GM12874 (cell line): Measurements from ENCODE around the gene B9D1.

ENCODE experiments used
- TF ChIP-seq, protein P1 (sequence below): IDR thresholded peaks from 2 replicates; pipeline ENCODE4 v1.5.1; 2011; ENCODE audit warnings: low read depth, mild to moderate bottlenecking, control low read depth, low read length, moderate library complexity; ENCODE audit not compliant: insufficient read depth

Gene B9D1

DNA sequence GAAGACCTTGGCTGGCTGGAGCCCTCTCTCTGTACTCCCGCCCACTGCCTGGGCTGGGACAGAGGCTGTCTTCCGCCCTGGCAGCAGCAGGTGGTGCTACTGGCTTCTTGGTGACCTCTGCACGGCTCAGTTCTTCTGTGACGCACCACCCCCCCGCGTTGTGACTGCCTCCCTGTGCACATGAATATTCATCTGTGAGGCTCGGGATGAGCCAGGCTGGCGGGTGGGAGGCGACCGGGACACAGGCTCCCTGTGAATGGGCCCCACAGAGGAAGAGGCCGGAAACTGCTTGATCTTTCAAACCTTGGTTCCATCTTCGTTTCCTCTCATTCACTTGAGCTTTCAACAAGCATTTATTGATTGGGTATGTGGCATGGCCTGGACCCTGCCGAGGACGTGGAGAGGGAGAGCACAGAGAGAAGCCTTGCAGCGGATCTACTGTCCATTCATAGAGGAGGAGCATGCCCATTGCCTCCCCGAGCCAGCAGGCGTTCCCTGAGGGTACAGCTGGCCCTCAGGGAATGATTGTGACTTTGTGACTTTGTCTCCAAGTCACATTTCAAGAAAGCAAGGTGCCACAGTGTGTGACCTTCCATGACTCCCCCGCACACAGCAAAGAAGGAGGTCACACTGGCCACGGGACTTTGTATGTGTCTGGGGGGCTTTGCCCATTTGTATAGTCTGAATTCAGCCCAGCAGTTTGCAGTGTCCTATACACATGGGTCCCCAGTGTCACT, 45.0 kb downstream of the B9D1 start:
- TF ChIP-seq, protein P1, sequence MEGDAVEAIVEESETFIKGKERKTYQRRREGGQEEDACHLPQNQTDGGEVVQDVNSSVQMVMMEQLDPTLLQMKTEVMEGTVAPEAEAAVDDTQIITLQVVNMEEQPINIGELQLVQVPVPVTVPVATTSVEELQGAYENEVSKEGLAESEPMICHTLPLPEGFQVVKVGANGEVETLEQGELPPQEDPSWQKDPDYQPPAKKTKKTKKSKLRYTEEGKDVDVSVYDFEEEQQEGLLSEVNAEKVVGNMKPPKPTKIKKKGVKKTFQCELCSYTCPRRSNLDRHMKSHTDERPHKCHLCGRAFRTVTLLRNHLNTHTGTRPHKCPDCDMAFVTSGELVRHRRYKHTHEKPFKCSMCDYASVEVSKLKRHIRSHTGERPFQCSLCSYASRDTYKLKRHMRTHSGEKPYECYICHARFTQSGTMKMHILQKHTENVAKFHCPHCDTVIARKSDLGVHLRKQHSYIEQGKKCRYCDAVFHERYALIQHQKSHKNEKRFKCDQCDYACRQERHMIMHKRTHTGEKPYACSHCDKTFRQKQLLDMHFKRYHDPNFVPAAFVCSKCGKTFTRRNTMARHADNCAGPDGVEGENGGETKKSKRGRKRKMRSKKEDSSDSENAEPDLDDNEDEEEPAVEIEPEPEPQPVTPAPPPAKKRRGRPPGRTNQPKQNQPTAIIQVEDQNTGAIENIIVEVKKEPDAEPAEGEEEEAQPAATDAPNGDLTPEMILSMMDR: 0 out of 2 replicates have a peak, but pooled peaks have one; percentile 24

DNA sequence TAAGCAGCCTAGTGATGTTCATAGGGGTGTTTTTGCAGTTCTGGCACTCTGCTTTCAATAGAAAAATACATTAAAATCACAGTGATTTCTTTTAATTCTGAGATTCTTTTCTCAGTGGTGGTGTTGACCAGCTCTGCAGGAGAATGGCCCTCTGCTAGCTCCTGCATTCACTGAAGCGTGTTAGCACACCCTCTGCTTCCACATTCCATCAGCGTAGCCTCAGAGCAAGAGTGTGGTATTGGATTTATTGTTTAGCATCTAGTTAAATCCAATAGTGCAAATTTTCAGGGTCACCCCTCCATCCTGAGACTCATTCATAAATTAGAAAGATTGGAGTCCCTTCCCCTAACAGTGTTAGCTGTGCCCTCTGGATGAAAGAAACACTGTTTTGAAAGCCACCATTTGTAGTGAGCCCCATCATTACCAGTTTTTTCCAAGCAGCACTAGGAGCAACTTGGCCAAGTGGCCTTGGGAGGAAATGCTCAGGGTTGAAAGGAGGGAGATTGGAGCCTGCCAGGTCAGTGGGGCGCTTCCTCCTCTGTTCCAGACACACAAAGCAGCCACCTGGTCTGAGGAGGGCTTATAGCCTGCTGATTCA, 45.7 kb downstream of the B9D1 start:
- TF ChIP-seq, protein P1: no peak

DNA sequence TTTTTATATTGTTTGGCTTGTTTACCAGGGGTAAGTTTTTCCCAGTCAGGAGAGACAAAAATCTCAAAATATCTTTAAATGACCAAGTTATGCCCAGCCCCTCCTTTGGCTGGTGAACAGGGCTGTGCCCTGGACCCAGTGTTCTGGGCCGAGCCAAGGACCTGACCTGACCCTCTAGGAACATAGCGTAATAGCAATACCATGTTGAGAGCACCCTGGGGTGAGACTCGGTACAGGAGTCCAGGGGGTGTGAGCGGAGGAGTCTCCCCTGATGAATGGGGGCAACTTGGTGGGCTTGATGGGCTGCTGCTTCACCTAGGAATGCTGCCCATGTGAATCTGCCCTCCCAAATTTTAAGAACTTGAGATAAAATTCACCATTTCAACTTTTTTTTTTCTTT, 47.4 kb downstream of the B9D1 start:
- TF ChIP-seq, protein P1: no peak

DNA sequence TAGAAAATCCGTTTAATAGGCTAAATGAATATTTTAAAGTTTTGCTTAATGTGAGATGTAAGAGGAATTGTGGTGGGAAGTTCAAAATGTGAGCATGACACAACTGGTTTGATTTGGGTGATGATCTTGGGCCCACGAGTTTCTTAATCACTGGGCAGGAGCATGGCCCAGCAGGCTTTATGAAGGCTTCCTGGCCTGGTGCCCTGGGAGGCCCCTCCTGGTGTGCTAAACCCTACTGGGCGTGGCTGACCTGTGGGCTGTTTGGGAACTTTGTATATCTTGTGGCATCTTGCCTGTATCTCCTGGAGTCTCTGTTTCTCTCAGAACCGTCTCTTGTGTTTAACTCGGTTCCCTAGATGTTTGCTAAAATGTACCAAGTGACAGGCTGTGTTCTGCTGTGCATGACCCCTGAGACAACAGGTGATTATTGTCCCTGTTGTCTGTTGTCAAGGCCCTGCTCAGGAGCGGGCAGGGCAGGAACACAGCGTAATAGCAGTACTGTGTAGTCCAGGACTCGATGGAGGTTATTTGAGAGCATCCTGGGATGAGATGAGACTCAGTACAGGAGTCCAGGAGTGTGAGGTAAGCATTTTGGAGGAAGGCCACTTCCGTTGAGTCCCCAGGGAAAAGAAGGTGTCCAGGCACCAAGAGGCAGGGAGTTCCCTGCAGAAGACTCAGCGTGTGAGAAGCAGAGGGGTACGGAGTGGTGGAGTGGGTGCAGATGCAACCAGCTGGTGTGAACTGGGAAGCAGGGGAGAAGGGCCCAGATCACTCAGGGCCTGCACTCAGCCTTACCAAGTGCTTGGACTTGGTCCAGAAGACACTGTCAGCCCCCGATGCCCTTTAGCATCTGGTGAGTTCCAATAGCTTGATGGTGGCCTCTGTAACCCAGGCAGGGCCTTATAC, 48.5 kb downstream of the B9D1 start:
- TF ChIP-seq, protein P1: no peak

DNA sequence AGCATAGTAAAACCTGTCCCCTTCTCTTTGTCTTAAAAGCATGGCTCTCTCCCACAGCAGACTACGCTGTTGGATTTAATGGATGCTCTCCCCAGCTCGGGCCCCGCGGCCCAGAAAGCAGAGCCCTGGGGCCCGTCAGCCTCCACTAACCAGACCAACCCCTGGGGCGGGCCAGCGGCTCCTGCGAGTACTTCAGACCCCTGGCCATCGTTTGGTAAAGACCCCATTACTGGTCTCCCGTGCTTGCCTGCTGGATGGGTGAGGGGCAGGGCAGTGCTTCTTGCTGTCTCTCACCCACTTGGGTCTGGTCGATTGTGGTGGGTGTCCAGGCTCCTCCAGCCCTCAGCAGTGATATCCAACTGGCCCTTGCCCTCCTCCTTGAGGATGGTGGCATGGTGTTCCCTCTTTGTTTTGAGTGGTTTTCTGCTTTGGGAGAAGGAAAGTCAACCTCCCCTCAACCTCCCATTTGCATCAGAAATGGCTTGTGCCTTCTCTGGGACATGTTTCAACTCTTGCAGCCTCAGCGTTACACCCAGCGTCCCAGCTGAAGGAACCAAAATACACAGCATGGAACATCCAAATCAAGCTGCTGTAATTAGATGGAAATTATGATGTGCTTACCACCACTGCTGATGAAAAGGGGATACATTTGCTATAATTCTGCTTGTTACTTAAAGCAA, 49.3 kb downstream of the B9D1 start:
- TF ChIP-seq, protein P1: no peak

DNA sequence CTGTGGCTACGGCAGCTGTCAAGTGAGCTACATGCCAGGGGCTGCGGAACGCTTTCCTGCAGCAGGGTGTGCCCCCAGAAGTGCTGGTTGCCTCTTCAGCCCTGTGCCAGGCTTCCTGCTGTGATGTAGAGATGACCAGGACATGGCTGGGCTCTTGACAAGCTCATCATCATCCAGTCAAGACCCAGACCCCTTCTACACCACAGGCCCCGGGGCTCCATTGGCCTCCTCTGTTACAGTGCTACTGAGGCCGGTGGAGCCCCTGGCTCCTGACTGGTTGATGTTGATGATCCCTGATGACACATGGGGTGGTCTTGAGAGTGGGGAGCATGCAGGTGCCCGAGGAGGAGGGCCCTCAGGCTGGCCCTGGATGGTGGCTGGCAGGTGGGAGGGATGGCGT, 50.1 kb downstream of the B9D1 start:
- TF ChIP-seq, protein P1: no peak
